B cell (primary cell): Measurements from ENCODE around the gene BABAM2.

Source experiments
- EZH2 ChIP-seq: IDR thresholded peaks from 2 replicates; pipeline ENCODE4 v1.6.1; 2012; ENCODE audit warnings: borderline replicate concordance, low read depth, mild to moderate bottlenecking, moderate library complexity, low read length; ENCODE audit not compliant: insufficient read depth, poor library complexity, severe bottlenecking
- TF ChIP-seq, protein P1 (sequence below): fragments of 200-600 bp; IDR thresholded peaks from one replicate; pipeline ENCODE4 v1.8.0; 2022; ENCODE audit warnings: antibody characterized with exemption, mild to moderate bottlenecking

DNA sequence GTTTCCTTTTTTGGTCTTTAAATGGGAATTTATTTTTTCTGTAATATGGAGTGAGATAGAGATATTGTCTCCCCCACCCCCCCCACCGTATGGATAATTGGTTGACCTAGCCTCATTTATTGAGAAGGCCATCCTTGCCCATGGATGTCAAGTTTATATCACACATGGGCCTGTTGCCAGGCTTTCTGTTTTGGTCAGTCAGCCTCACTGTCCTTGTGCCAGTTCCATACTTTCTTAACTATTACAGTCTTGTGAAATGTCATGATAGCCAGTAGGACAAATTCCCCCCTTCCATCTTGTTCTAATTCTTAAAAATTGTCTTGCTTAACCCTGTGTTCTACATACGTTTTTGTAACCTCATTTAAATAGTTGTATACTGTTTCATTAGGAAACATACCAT is 12.5 kb downstream of the BABAM2 start:
- TF ChIP-seq EZH2, result no peak
- TF ChIP-seq, protein P1, sequence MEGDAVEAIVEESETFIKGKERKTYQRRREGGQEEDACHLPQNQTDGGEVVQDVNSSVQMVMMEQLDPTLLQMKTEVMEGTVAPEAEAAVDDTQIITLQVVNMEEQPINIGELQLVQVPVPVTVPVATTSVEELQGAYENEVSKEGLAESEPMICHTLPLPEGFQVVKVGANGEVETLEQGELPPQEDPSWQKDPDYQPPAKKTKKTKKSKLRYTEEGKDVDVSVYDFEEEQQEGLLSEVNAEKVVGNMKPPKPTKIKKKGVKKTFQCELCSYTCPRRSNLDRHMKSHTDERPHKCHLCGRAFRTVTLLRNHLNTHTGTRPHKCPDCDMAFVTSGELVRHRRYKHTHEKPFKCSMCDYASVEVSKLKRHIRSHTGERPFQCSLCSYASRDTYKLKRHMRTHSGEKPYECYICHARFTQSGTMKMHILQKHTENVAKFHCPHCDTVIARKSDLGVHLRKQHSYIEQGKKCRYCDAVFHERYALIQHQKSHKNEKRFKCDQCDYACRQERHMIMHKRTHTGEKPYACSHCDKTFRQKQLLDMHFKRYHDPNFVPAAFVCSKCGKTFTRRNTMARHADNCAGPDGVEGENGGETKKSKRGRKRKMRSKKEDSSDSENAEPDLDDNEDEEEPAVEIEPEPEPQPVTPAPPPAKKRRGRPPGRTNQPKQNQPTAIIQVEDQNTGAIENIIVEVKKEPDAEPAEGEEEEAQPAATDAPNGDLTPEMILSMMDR, result no peak
